NCI-H748 treated with DMSO at 0.1 percent for 48 hours (cell line): Measurements from ENCODE around the gene ZC3H14.
"Not testable (repeated sequence)": the region's sequence is repeated elsewhere in the genome, so short reads cannot be mapped to it uniquely, and the experiment has no call there.

Source experiments
- DNase-seq: peaks from one replicate; lab custom pipeline; 2025; lab: John Stamatoyannopoulos, UW

ZC3H14 gene

GRCh38 chr14:88562831-88563686 is at the start of gene ZC3H14:
Gene ZC3H14 (plus strand): TSS chr14:88563037. CDS start chr14:88563134, 97 bp downstream.
- DNase-seq = peak; percentile 88

- no peak for DNase-seq
Observed at GRCh38 chr14:88515499-88516221, 47.2 kb upstream of the ZC3H14 start.

GRCh38 chr14:88516861-88517357 is 45.9 kb upstream of the ZC3H14 start:
- DNase-seq = no peak

GRCh38 chr14:88518592-88519512 is 44.0 kb upstream of the ZC3H14 start:
- no peak for DNase-seq

- no peak for DNase-seq
Observed at GRCh38 chr14:88519907-88520306, 42.9 kb upstream of the ZC3H14 start.

- no peak for DNase-seq
Observed at GRCh38 chr14:88521818-88522217, 41.0 kb upstream of the ZC3H14 start.

- no peak for DNase-seq
Observed at GRCh38 chr14:88522393-88522792, 40.4 kb upstream of the ZC3H14 start.

- not testable (repeated sequence) for DNase-seq
Observed at GRCh38 chr14:88529889-88530288, 32.9 kb upstream of the ZC3H14 start.

- DNase-seq = no peak
Observed at GRCh38 chr14:88533064-88533602, 29.7 kb upstream of the ZC3H14 start.

- DNase-seq = no peak
Observed at GRCh38 chr14:88535149-88535548, 27.7 kb upstream of the ZC3H14 start.

- DNase-seq = no peak
Observed at GRCh38 chr14:88535813-88536212, 27.0 kb upstream of the ZC3H14 start.

GRCh38 chr14:88541324-88541723 is 21.5 kb upstream of the ZC3H14 start:
- DNase-seq = no peak

- no peak for DNase-seq
Observed at GRCh38 chr14:88542857-88543795, 19.7 kb upstream of the ZC3H14 start.

GRCh38 chr14:88545256-88545655 is 17.6 kb upstream of the ZC3H14 start:
- no peak for DNase-seq

- no peak for DNase-seq
Observed at GRCh38 chr14:88546621-88547385, 16.0 kb upstream of the ZC3H14 start.

GRCh38 chr14:88547386-88547780 is 15.5 kb upstream of the ZC3H14 start:
- no peak for DNase-seq

GRCh38 chr14:88550078-88550477 is 12.8 kb upstream of the ZC3H14 start:
- no peak for DNase-seq

- DNase-seq = peak; percentile 88
Observed at GRCh38 chr14:88551094-88551870, 11.6 kb upstream of the ZC3H14 start.

- DNase-seq = peak; percentile 57
Observed at GRCh38 chr14:88551980-88552431, 10.8 kb upstream of the ZC3H14 start.
